VCaP (cell line): ENCODE results near the gene MME.
A peak's percentile ranks its signal among the peaks of the same experiment; 100 is the strongest.

Experiments used
- H3K27ac ChIP-seq: fragments of 450-650 bp; 2 replicates; pipeline ENCODE4 v1.5.1; 2017
- TF ChIP-seq, protein P1 (sequence below): fragments of 450-650 bp; conservative IDR thresholded peaks from 2 replicates; pipeline ENCODE4 v1.5.1; 2017; ENCODE audit warnings: mild to moderate bottlenecking, moderate library complexity

The MME gene

DNA sequence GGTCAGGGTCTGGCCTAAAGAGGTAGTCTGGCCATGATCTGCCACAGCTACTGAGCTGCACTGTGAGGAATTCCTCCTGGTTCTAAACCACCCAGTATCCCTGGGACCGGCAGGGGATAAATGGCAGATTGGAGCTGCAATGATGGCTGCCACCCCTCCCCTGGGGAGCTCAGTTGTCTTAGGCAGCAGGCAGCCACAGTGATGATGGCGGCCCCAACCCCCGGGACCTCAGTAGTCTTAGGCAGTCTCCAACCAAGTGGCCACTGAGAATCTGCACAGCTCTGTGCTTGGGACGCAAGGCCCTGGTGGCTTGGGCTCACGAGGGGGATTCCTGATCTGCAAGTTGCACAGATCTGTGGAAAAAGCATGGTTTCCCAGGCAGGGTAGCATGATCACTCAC is 145.3 kb downstream of the MME start:
- no peak overlapping the region for H3K27ac ChIP-seq
- TF ChIP-seq, protein P1, sequence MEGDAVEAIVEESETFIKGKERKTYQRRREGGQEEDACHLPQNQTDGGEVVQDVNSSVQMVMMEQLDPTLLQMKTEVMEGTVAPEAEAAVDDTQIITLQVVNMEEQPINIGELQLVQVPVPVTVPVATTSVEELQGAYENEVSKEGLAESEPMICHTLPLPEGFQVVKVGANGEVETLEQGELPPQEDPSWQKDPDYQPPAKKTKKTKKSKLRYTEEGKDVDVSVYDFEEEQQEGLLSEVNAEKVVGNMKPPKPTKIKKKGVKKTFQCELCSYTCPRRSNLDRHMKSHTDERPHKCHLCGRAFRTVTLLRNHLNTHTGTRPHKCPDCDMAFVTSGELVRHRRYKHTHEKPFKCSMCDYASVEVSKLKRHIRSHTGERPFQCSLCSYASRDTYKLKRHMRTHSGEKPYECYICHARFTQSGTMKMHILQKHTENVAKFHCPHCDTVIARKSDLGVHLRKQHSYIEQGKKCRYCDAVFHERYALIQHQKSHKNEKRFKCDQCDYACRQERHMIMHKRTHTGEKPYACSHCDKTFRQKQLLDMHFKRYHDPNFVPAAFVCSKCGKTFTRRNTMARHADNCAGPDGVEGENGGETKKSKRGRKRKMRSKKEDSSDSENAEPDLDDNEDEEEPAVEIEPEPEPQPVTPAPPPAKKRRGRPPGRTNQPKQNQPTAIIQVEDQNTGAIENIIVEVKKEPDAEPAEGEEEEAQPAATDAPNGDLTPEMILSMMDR = no peak

DNA sequence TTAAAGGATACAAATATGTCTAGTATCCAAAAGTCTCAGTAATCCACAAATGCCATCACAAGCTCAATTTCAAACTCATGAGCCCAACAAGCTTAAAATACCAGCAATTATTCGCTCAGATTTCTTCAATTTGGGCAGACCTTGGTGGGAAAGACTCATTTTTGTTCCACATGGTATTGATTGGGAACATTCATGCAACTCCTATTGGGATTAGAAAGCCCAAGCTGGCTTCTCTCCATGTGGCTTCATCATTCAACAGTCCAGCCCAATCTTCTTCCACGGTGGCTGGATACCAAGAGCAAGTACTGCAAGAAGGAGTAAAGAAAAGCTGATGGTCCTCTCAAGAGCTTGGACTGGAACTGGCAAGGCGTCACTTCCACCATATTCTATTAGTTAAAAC is 147.0 kb downstream of the MME start:
- TF ChIP-seq, protein P1 = no peak

DNA sequence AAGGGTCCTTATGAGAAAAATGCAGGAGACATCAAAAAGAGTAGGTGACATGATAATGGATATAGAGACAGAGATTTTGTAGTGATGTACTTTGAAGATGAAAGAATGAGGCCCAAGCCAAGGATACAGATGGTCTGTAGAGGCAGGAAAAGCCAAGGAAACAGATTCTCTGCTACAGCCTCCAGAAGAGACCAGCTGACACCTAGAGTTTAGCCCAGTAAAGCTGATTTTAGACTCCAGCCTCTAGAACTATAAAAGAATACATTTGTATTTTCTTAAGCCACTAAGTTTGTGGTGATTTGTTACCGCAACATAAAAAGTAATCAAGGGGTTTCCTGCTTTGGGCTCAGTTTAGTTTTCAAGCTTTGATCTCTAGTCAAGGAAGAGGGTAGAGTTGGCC is 148.6 kb downstream of the MME start:
- no peak overlapping the region for H3K27ac ChIP-seq
- TF ChIP-seq, protein P1 = no peak

More for the DNA sequence above, 147.0 kb downstream of the MME start:
- no peak overlapping the region for H3K27ac ChIP-seq

DNA sequence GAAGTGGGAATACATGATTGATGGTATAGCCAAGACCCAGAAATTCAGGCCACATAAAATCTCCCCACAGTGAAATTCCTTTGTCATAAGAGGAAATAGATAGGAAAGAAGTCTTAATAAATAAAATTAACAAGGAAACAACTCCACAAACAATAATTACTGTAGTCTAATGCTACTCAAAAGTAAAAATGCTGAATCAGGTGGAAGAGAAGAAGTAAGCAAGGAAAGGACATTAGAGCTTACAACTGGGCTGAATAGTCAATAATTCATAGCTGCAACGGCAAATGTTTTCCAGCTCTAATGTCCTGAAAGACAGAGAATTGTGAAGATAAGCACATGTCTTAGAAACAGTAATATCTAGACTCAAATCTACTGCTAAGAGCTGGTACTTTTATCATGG is 149.0 kb downstream of the MME start:
- TF ChIP-seq, protein P1 = no peak
- H3K27ac ChIP-seq = no peak overlapping the region

DNA sequence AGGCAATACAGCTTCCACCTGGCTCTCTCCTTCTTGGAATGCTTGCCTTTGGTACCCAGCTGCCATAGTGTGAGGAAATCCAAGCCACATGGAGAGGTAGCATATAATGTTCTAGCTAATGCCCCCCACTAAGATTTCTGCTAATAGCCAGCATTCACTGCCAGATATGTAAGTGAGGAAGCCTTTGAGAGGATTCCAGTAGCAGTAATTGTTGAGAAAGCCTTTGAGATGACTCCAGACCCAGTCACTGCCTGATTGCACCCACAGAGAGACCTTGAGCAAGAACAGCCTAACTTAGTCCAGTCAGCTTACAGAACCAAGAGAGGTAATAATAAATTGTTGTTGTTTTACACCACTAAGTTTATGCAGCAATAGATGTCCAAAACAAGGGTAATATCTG is 150.3 kb downstream of the MME start:
- TF ChIP-seq, protein P1 = no peak

DNA sequence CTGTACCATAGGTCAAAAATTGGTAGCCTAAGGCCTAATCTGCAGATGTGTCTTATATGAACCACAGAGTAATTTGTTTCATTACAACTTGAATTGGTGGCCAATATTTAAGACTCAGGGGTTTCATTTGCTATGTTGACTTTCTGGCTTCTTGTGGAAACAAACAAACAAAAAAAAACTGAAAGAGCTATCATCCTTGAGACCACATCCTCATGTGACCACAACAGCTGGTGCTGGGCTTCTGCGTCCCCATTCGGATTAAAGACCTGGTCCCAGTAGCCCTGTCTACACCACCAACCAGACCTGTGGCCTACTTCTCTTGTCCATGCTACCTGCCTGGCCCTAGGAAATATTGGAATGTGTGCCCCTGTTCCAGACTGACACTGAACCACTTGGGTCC is 151.7 kb downstream of the MME start:
- TF ChIP-seq, protein P1 = no peak
- peak overlapping the region; percentile 68 for H3K27ac ChIP-seq

More for the DNA sequence above, 150.3 kb downstream of the MME start:
- no peak overlapping the region for H3K27ac ChIP-seq

DNA sequence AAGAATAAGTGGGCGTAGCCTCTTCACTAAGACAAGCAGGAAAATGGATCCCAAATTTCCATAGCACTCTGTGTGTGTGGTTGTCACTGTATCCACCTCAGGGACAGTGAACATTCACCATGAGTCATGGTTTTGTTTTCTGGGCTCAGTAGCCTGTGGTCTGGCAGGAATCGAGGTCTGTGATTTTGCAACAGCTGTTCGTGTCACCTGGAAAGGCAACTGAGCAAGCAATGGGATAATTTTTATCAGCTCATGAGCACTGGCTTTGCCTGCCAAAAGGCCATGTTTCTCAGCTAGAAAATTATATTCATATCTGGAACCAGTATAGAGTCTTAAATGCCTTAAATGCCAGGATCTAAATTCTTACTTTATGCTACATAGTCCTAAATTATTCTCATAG is 152.5 kb downstream of the MME start:
- peak overlapping the region; percentile 68 for H3K27ac ChIP-seq
- TF ChIP-seq, protein P1 = no peak

DNA sequence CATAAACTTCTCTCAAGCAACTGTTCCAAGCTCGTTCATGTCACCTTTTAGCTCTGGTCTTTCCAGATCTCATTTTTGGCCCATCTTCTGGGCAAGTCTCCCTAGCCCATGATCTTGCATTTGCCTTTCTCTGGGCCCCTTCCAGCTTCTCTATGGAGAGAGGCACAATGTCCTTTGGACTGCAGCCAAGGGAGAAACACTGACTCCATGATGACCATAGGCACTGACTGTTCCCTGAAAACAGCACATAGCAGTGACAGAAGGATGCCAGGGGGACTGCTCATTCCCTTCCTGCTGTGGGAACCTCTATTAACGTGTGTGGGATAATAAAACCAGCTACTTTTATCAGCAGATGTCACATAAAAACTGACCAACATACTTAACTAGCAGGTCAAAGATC is 153.1 kb downstream of the MME start:
- peak overlapping the region; percentile 68 for H3K27ac ChIP-seq
- TF ChIP-seq, protein P1 = no peak
